ENCODE measurements around the gene DCLK3. TPM values are rescaled to one million over a fixed set of nuclear protein-coding genes. Genes with fewer than 3 reads are reported as not detected.

The DCLK3 gene
- total RNA-seq, 1 donor from 2014 or later: 0.10 TPM

GRCh38 chr3:36738702-36739101, 25.7 kb downstream of the DCLK3 start:
- Mint-ChIP-seq H3K36me3 (no peaks in the 10 kb centered on the region), H3K4me3 (no peak overlapping the region), H3K27me3 (peaks cover 15% of the 10 kb centered on the region), H3K9me3 (no peaks in the 10 kb centered on the region), H3K27ac (no peak overlapping the region), H3K4me1 (ENCODE audit: unreplicated experiment) (peaks cover 2% of the 10 kb centered on the region)
- no peak for DNase-seq (ENCODE audit: extremely low spot score, unreplicated experiment)
- no peak for TF ChIP-seq CTCF (conservative IDR thresholded peaks at IDR 0.05)

- H3K4me3 Mint-ChIP-seq: no peak overlapping the region
- no peak overlapping the region for H3K27ac Mint-ChIP-seq
- no peak for TF ChIP-seq CTCF (conservative IDR thresholded peaks at IDR 0.05)
- no peaks in the 10 kb centered on the region for H3K36me3 Mint-ChIP-seq
- no peaks in the 10 kb centered on the region for H3K9me3 Mint-ChIP-seq
- H3K27me3 Mint-ChIP-seq: peaks cover 15% of the 10 kb centered on the region
- no peak for DNase-seq (ENCODE audit: extremely low spot score, unreplicated experiment)
- H3K4me1 Mint-ChIP-seq (ENCODE audit: unreplicated experiment): peaks cover 9% of the 10 kb centered on the region
These were observed 28.1 kb downstream of the DCLK3 start for GRCh38 chr3:36736301-36736700.

- no peak for TF ChIP-seq CTCF (conservative IDR thresholded peaks at IDR 0.05)
- Mint-ChIP-seq H3K4me1 (ENCODE audit: unreplicated experiment) (peaks cover 9% of the 10 kb centered on the region), H3K27ac (no peak overlapping the region), H3K4me3 (no peak overlapping the region), H3K36me3 (no peaks in the 10 kb centered on the region), H3K27me3 (peaks cover 18% of the 10 kb centered on the region), H3K9me3 (no peaks in the 10 kb centered on the region)
- no peak for DNase-seq (ENCODE audit: extremely low spot score, unreplicated experiment)
These were observed 29.6 kb downstream of the DCLK3 start for GRCh38 chr3:36734742-36735141.

- no peak for DNase-seq (ENCODE audit: extremely low spot score, unreplicated experiment)
- Mint-ChIP-seq H3K9me3 (no peaks in the 10 kb centered on the region), H3K36me3 (no peaks in the 10 kb centered on the region), H3K4me1 (ENCODE audit: unreplicated experiment) (peaks cover 14% of the 10 kb centered on the region), H3K4me3 (no peak overlapping the region), H3K27ac (no peak overlapping the region), H3K27me3 (peaks cover 22% of the 10 kb centered on the region)
- TF ChIP-seq CTCF (conservative IDR thresholded peaks at IDR 0.05): no peak
These were observed 30.6 kb downstream of the DCLK3 start for GRCh38 chr3:36733723-36734122.

GRCh38 chr3:36733162-36733696, 31.1 kb downstream of the DCLK3 start:
- H3K4me3 Mint-ChIP-seq: no peak overlapping the region
- TF ChIP-seq CTCF (conservative IDR thresholded peaks at IDR 0.05): no peak
- H3K4me1 Mint-ChIP-seq (ENCODE audit: unreplicated experiment): peaks cover 14% of the 10 kb centered on the region

GRCh38 chr3:36730966-36731365, 33.4 kb downstream of the DCLK3 start:
- H3K4me3 Mint-ChIP-seq: no peak overlapping the region

More at GRCh38 chr3:36733162-36733696, 31.1 kb downstream of the DCLK3 start:
- no peaks in the 10 kb centered on the region for H3K36me3 Mint-ChIP-seq
- H3K9me3 Mint-ChIP-seq: no peaks in the 10 kb centered on the region
- no peak overlapping the region for H3K27ac Mint-ChIP-seq
- H3K27me3 Mint-ChIP-seq: peaks cover 26% of the 10 kb centered on the region
- DNase-seq (ENCODE audit: extremely low spot score, unreplicated experiment): no peak

More at GRCh38 chr3:36730966-36731365, 33.4 kb downstream of the DCLK3 start:
- H3K4me1 Mint-ChIP-seq (ENCODE audit: unreplicated experiment): peaks cover 14% of the 10 kb centered on the region
- no peak overlapping the region for H3K27ac Mint-ChIP-seq
- no peak for TF ChIP-seq CTCF (conservative IDR thresholded peaks at IDR 0.05)
- H3K27me3 Mint-ChIP-seq: peaks cover 32% of the 10 kb centered on the region
- no peak for DNase-seq (ENCODE audit: extremely low spot score, unreplicated experiment)
- H3K36me3 Mint-ChIP-seq: no peaks in the 10 kb centered on the region
- no peaks in the 10 kb centered on the region for H3K9me3 Mint-ChIP-seq

Measured in type B pancreatic cell (in vitro differentiated cells).